Small intestine (tissue), 7 donors: ENCODE data around the gene KCNJ12. TPM values are rescaled to one million over a fixed set of nuclear protein-coding genes. Genes with fewer than 3 reads are reported as not detected.

ENCODE experiments used
- DNase-seq, 2 donors: peaks; one replicate each; pipeline versions ENCODE4 v3.0.0 to v3.0.0-alpha.2; 2013
- FAIRE-seq: peaks from 2 replicates; lab custom pipeline; 2012; peaks lifted over from hg19 to GRCh38; lab: Jason Lieb, UNC
- H3K27ac ChIP-seq, 3 donors: one replicate each; pipeline ENCODE4 v1.5.1; 2013; ENCODE audit warnings: low read length in 2 of 3, mild to moderate bottlenecking in 2 of 3, control low read depth in 1 of 3, inconsistent platforms in 1 of 3, low read depth in 1 of 3, moderate library complexity in 1 of 3
- H3K27me3 ChIP-seq, 3 donors: one replicate each; pipeline ENCODE4 v1.6.1; 2013; ENCODE audit warnings: low read length in 3 of 3, inconsistent platforms in 1 of 3; ENCODE audit not compliant: control insufficient read depth in 3 of 3, insufficient read depth in 3 of 3
- H3K36me3 ChIP-seq, 3 donors: one replicate each; pipeline ENCODE4 v1.6.1; 2013; ENCODE audit warnings: low read length in 3 of 3, inconsistent platforms in 1 of 3, low read depth in 1 of 3, mild to moderate bottlenecking in 1 of 3, moderate library complexity in 1 of 3; ENCODE audit not compliant: control insufficient read depth in 3 of 3, insufficient read depth in 2 of 3
- H3K4me1 ChIP-seq, 3 donors: one replicate each; pipeline ENCODE4 v1.6.1; 2013; ENCODE audit warnings: low read length in 2 of 3, inconsistent platforms in 1 of 3, low read depth in 1 of 3, mild to moderate bottlenecking in 1 of 3, moderate library complexity in 1 of 3; ENCODE audit not compliant: control insufficient read depth in 3 of 3, insufficient read depth in 2 of 3
- H3K4me3 ChIP-seq, 3 donors: one replicate each; pipeline ENCODE4 v1.5.1; 2013; ENCODE audit warnings: low read length in 3 of 3, control low read depth in 1 of 3, inconsistent platforms in 1 of 3, low read depth in 1 of 3, mild to moderate bottlenecking in 1 of 3, moderate library complexity in 1 of 3
- H3K9me3 ChIP-seq, 2 donors: one replicate each; pipeline ENCODE4 v1.6.1; 2013; ENCODE audit warnings: low read depth in 1 of 2, low read length in 1 of 2; ENCODE audit not compliant: control insufficient read depth in 2 of 2, insufficient read depth in 1 of 2
- WGBS, 3 donors: extraction: QIAGEN DNeasy Blood & Tissue Kit; methylation state at CpG; one replicate each; pipeline ENCODE4 v1.1.7; 2013; 5-methylcytosine and 5-hydroxymethylcytosine counted together
- polyA plus RNA-seq, 4 donors: library from polyadenylated mRNA; stranded (reverse) in 3 of 4; unstranded in 1 of 4; fragments of 200-250 nt in 3 of 4; fragments of 120-200 nt in 1 of 4; gene quantifications; one replicate each; pipeline versions ENCODE4 v1.2.1 to v1.2.3, GENCODE V29; 2013
- donor health status: healthy with polysubstance abuse.
- donor health status: control.
- donor health status: control.
- donor health status: Bipolar disorder and iron deficiency.
- donor health status: healthy.

Gene KCNJ12
- polyA plus RNA-seq, 4 donors = 2.0 to 17.8 TPM; not detected in 2

- Histone ChIP-seq H3K4me3 (no peak overlapping the region), H3K36me3 (no peaks in the 10 kb centered on the region), H3K4me1 (no peaks in the 10 kb centered on the region), H3K9me3 (no peaks in the 10 kb centered on the region), H3K27ac (no peak overlapping the region), H3K27me3 (no peaks in the 10 kb centered on the region)
- 90 to 93% (median 92%) methylated on average over 21 to 23 of the region's 23 CpGs for WGBS, 3 donors
- no peak for FAIRE-seq
- DNase-seq = no peak
These were observed 23.8 kb upstream of the KCNJ12 start for GRCh38 chr17:21352221-21352980.

- no peaks in the 10 kb centered on the region for H3K27me3 ChIP-seq
- H3K36me3 ChIP-seq = no peaks in the 10 kb centered on the region
- DNase-seq = no peak
- FAIRE-seq = no peak
- no peaks in the 10 kb centered on the region for H3K9me3 ChIP-seq
- no peak overlapping the region for H3K4me3 ChIP-seq
- peaks cover 0 to 4% (median 0%) of the 10 kb centered on the region in 3 donors for H3K4me1 ChIP-seq
- no peak overlapping the region for H3K27ac ChIP-seq
- WGBS, 3 donors = 92 to 96% (median 92%) methylated on average over 8 of the region's 8 CpGs
These were observed 23.2 kb upstream of the KCNJ12 start for GRCh38 chr17:21352981-21353265.

GRCh38 chr17:21353326-21354010 lies 22.7 kb upstream of the KCNJ12 start:
- H3K4me1 ChIP-seq = peaks cover 0 to 10% (median 0%) of the 10 kb centered on the region in 3 donors
- H3K36me3 ChIP-seq = no peaks in the 10 kb centered on the region
- FAIRE-seq (no peak), DNase-seq (no peak)
- H3K27me3 ChIP-seq = no peaks in the 10 kb centered on the region
- H3K9me3 ChIP-seq = no peaks in the 10 kb centered on the region
- no peak overlapping the region for H3K27ac ChIP-seq
- 82 to 87% (median 84%) methylated on average over 13 of the region's 13 CpGs for WGBS, 3 donors
- no peak overlapping the region for H3K4me3 ChIP-seq

GRCh38 chr17:21354796-21355385 lies 21.3 kb upstream of the KCNJ12 start:
- H3K36me3 ChIP-seq = no peaks in the 10 kb centered on the region
- DNase-seq = no peak
- H3K27ac ChIP-seq = no peak overlapping the region
- WGBS, 3 donors = 90 to 93% (median 91%) methylated on average over 13 of the region's 13 CpGs
- peaks cover 0 to 20% (median 0%) of the 10 kb centered on the region in 3 donors for H3K4me1 ChIP-seq
- H3K27me3 ChIP-seq = no peaks in the 10 kb centered on the region
- FAIRE-seq = no peak
- no peak overlapping the region for H3K4me3 ChIP-seq
- no peaks in the 10 kb centered on the region for H3K9me3 ChIP-seq

GRCh38 chr17:21355586-21355985 lies 20.6 kb upstream of the KCNJ12 start:
- H3K4me1 ChIP-seq = peaks cover 0 to 20% (median 0%) of the 10 kb centered on the region in 3 donors
- H3K9me3 ChIP-seq = no peaks in the 10 kb centered on the region
- no peaks in the 10 kb centered on the region for H3K27me3 ChIP-seq
- DNase-seq (no peak), FAIRE-seq (no peak)
- WGBS, 3 donors = 79 to 88% (median 83%) methylated on average over 12 of the region's 12 CpGs
- H3K27ac ChIP-seq = no peak overlapping the region
- H3K36me3 ChIP-seq = no peaks in the 10 kb centered on the region
- no peak overlapping the region for H3K4me3 ChIP-seq

- H3K36me3 ChIP-seq = no peaks in the 10 kb centered on the region
- H3K4me3 ChIP-seq = no peak overlapping the region
- no peaks in the 10 kb centered on the region for H3K9me3 ChIP-seq
- H3K27ac ChIP-seq = no peak overlapping the region
- FAIRE-seq = no peak
- WGBS, 3 donors = 95 to 100% (median 97%) methylated on average over 2 of the region's 2 CpGs
- H3K4me1 ChIP-seq = peaks cover 0 to 20% (median 0%) of the 10 kb centered on the region in 3 donors
- H3K27me3 ChIP-seq = no peaks in the 10 kb centered on the region
- DNase-seq = no peak
These were observed 19.5 kb upstream of the KCNJ12 start for GRCh38 chr17:21356537-21357127.

- Histone ChIP-seq H3K9me3 (no peaks in the 10 kb centered on the region), H3K36me3 (no peaks in the 10 kb centered on the region), H3K4me3 (no peak overlapping the region), H3K27me3 (no peaks in the 10 kb centered on the region), H3K4me1 (peaks cover 0 to 20% (median 0%) of the 10 kb centered on the region in 3 donors), H3K27ac (no peak overlapping the region)
- no peak for FAIRE-seq
- WGBS, 3 donors = 66 to 84% (median 74%) methylated on average over 5 of the region's 5 CpGs
- DNase-seq = no peak
These were observed 18.9 kb upstream of the KCNJ12 start for GRCh38 chr17:21357281-21357680.
